A673 (cell line): Measurements from ENCODE around the gene PTCRA. TPM values are rescaled to one million over a fixed set of nuclear protein-coding genes. Genes with fewer than 3 reads are reported as not detected.

Experiments
- BruUV-seq: library from RNA; stranded (reverse); fragments of 400-500 nt; replicated peaks from 2 replicates; lab custom pipeline; 2021; lab: Mats Ljungman, UMichigan
- CTCF ChIA-PET: fragments of 300-600 bp; sonication (Branson Sonifier 250); formaldehyde crosslinking; loops from one replicate; lab custom pipeline; 2022; ENCODE audit warnings: antibody characterized with exemption; lab: Charles Lee
- POLR2A ChIA-PET: fragments of 300-600 bp; sonication (Branson Sonifier 250); formaldehyde crosslinking; loops from one replicate; lab custom pipeline; 2022; ENCODE audit warnings: antibody characterized with exemption; ENCODE audit not compliant: low non-redundant PET; lab: Charles Lee
- DNase-seq: peaks from one replicate; pipeline ENCODE4 v3.0.0-alpha.2; 2015; ENCODE audit warnings: low spot score
- H3K27ac ChIP-seq: fragments of 200-600 bp; sonication (generic); 2 replicates; pipeline ENCODE4 v1.5.1; 2016; ENCODE audit warnings: mixed run types, low read depth, mild to moderate bottlenecking, mixed read lengths, antibody characterized with exemption, low read length; ENCODE audit not compliant: poor library complexity, severe bottlenecking
- H3K27me3 ChIP-seq: fragments of 200-600 bp; sonication (generic); replicated peaks from 2 replicates; pipeline ENCODE4 v1.6.1; 2017; ENCODE audit warnings: mixed run types, low read depth, mild to moderate bottlenecking, mixed read lengths, antibody characterized with exemption, low read length; ENCODE audit not compliant: insufficient read depth, poor library complexity
- H3K36me3 ChIP-seq: fragments of 200-600 bp; sonication (generic); 2 replicates; pipeline ENCODE4 v1.6.1; 2016; ENCODE audit warnings: mixed run types, mild to moderate bottlenecking, mixed read lengths, antibody characterized with exemption, low read length; ENCODE audit not compliant: insufficient read depth, poor library complexity, severe bottlenecking
- H3K4me1 ChIP-seq: fragments of 200-600 bp; sonication (generic); 2 replicates; pipeline ENCODE4 v1.6.1; 2017; ENCODE audit warnings: mixed run types, mild to moderate bottlenecking, mixed read lengths, antibody characterized with exemption, low read length; ENCODE audit not compliant: insufficient read depth, poor library complexity, severe bottlenecking
- H3K4me3 ChIP-seq: fragments of 200-600 bp; sonication (generic); 2 replicates; pipeline ENCODE4 v1.5.1; 2016; ENCODE audit warnings: low read depth, mixed run types, mild to moderate bottlenecking, mixed read lengths, low read length; ENCODE audit not compliant: poor library complexity, severe bottlenecking
- H3K9me3 ChIP-seq: fragments of 200-600 bp; sonication (generic); 2 replicates; pipeline ENCODE4 v1.6.1; 2016; ENCODE audit warnings: mixed run types, low read depth, mild to moderate bottlenecking, mixed read lengths, antibody characterized with exemption, low read length; ENCODE audit not compliant: poor library complexity, severe bottlenecking
- EZH2 ChIP-seq: fragments of 200-600 bp; sonication (generic); IDR thresholded peaks from 2 replicates; pipeline ENCODE4 v1.6.1; 2017; ENCODE audit warnings: borderline replicate concordance, low read depth, mild to moderate bottlenecking, mixed read lengths, antibody characterized with exemption, low read length; ENCODE audit not compliant: poor library complexity, severe bottlenecking
- intact Hi-C: fragments of 100-400 bp; cut with micrococcal nuclease; formaldehyde crosslinking; loops from one replicate; pipeline ENCODE4 v1.10.0; 2022; ENCODE audit not compliant: unreplicated experiment
- total RNA-seq: library from RNA; stranded (reverse); gene quantifications from 2 replicates; pipeline ENCODE4 v1.2.3, GENCODE V29; 2021
- TF ChIP-seq, protein P1 (sequence below): fragments of 300-800, 200-600 bp; sonication (generic); conservative IDR thresholded peaks from 2 replicates; pipeline ENCODE4 v1.5.1; 2017; ENCODE audit warnings: low read depth, mild to moderate bottlenecking, antibody characterized with exemption, low read length, moderate library complexity, mixed read lengths

Gene PTCRA
- total RNA-seq, 1 experiment from 2014 or later = not detected

DNA sequence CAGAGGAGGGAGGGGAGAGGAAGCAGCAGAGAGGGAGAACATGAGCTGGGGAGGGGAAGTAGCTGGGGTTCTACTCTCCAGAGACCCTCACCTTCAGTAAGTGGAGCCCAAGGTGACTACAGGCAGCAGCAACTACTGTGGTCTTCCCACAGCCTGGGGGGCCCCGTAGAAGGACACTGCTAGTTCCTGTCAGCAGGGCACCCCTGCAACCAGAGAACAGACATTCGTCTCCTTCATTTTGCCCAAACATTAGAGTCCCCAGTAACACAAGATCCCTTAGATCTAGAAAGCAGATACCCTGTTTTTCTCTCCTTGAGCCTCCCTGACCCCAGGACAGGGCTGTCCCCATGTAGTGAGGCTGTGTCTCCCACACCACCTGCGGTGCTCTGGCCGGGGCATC is 52.9 kb downstream of the PTCRA start:
- BruUV-seq = no TSS peak
- H3K9me3 ChIP-seq = no peaks in the 10 kb centered on the region
- TF ChIP-seq, protein P1, sequence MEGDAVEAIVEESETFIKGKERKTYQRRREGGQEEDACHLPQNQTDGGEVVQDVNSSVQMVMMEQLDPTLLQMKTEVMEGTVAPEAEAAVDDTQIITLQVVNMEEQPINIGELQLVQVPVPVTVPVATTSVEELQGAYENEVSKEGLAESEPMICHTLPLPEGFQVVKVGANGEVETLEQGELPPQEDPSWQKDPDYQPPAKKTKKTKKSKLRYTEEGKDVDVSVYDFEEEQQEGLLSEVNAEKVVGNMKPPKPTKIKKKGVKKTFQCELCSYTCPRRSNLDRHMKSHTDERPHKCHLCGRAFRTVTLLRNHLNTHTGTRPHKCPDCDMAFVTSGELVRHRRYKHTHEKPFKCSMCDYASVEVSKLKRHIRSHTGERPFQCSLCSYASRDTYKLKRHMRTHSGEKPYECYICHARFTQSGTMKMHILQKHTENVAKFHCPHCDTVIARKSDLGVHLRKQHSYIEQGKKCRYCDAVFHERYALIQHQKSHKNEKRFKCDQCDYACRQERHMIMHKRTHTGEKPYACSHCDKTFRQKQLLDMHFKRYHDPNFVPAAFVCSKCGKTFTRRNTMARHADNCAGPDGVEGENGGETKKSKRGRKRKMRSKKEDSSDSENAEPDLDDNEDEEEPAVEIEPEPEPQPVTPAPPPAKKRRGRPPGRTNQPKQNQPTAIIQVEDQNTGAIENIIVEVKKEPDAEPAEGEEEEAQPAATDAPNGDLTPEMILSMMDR = no peak
- TF ChIP-seq EZH2 = no peak
- ChIA-PET POLR2A (interaction anchor here (0.5 kb wide), 1 partner anchor 40 kb away, joined by 11 read pairs; the partner anchor contains the start of gene CNPY3), CTCF (no interaction called here)
- H3K4me1 ChIP-seq = peaks cover 10% of the 10 kb centered on the region
- no peak overlapping the region for H3K4me3 ChIP-seq
- H3K36me3 ChIP-seq = peaks cover 15% of the 10 kb centered on the region
- intact Hi-C loops = no loop called here
- H3K27ac ChIP-seq = no peak overlapping the region
- no peak for DNase-seq
- no peaks in the 10 kb centered on the region for H3K27me3 ChIP-seq

DNA sequence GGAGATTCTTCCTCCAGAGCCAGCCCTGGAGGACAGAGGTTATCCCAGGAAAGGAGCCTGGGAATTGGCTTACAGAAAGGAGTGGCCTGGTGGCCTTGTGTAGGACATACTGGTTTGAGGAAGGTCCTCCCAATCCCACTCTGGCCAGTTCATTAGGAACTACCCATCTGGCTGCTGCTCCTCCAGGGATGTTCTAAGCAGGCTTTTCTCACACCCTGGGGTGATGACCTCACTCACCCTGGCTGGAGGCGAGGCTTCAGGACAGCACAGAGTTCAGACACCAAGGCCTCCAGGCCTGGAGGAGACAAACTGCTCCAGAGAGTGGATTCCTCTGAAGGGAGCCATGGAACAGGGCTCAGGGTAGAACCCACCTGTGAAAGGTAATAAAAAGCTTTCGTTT is 53.6 kb downstream of the PTCRA start:
- no peak overlapping the region for H3K27ac ChIP-seq
- DNase-seq = no peak
- H3K4me1 ChIP-seq = peaks cover 10% of the 10 kb centered on the region
- no peak overlapping the region for H3K4me3 ChIP-seq
- H3K9me3 ChIP-seq = no peaks in the 10 kb centered on the region
- intact Hi-C loops = no loop called here
- no peaks in the 10 kb centered on the region for H3K27me3 ChIP-seq
- peaks cover 12% of the 10 kb centered on the region for H3K36me3 ChIP-seq
- ChIA-PET CTCF (no interaction called here), POLR2A (no interaction called here)
- no peak for TF ChIP-seq EZH2
- TF ChIP-seq, protein P1 = no peak
- no TSS peak for BruUV-seq

DNA sequence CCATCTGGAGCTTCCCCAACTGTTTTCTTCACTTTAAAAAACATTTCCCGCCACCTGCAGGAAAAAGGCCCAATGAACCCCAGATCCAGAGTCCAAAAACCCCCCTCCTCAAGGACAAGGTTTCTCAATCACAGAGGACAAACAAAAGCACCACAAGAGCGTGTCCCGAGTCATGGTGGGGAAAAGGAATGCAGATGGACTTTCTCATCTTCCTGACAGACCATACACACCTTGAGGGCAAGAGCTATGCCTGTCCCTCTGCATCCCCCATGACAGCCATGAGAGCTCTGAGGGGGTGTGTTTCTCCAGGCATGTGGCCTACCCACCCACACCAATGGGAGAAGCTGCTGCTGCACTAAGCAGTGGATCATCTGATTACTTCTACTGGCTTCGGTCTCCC is 54.1 kb downstream of the PTCRA start:
- no peaks in the 10 kb centered on the region for H3K27me3 ChIP-seq
- intact Hi-C loops = no loop called here
- H3K4me1 ChIP-seq = peaks cover 10% of the 10 kb centered on the region
- no TSS peak for BruUV-seq
- H3K9me3 ChIP-seq = no peaks in the 10 kb centered on the region
- TF ChIP-seq, protein P1 = no peak
- no peak for TF ChIP-seq EZH2
- no peak overlapping the region for H3K4me3 ChIP-seq
- no peak overlapping the region for H3K27ac ChIP-seq
- CTCF ChIA-PET = no interaction called here
- no peak for DNase-seq
- peaks cover 9% of the 10 kb centered on the region for H3K36me3 ChIP-seq
- POLR2A ChIA-PET = no interaction called here
